Hepatocyte (in vitro differentiated cells): ENCODE results near the gene APEX1. TPM values are rescaled to one million over a fixed set of nuclear protein-coding genes. Genes with fewer than 3 reads are reported as not detected.

Source experiments
- DNase-seq: peaks from one replicate; pipeline ENCODE4 v3.0.0-alpha.2; 2016; ENCODE audit warnings: low spot score
- H2AFZ ChIP-seq: fragments of 200-600 bp; sonication (generic); 2 replicates; pipeline ENCODE4 v1.6.0; 2016; ENCODE audit warnings: antibody characterized with exemption, mild to moderate bottlenecking
- H3K27ac ChIP-seq: fragments of 200-600 bp; sonication (generic); 2 replicates; pipeline ENCODE4 v1.5.1; 2016; ENCODE audit warnings: mild to moderate bottlenecking
- H3K27me3 ChIP-seq: fragments of 200-600 bp; sonication (generic); 2 replicates; pipeline ENCODE4 v1.6.1; 2016
- H3K36me3 ChIP-seq: fragments of 200-600 bp; sonication (generic); replicated peaks from 2 replicates; pipeline ENCODE4 v1.5.1; 2016; ENCODE audit warnings: low read depth; ENCODE audit not compliant: insufficient read depth
- H3K4me1 ChIP-seq: fragments of 200-600 bp; sonication (generic); 2 replicates; pipeline ENCODE4 v1.5.1; 2016; ENCODE audit warnings: mild to moderate bottlenecking, moderate library complexity; ENCODE audit not compliant: insufficient read depth
- H3K4me2 ChIP-seq: fragments of 200-600 bp; sonication (generic); 2 replicates; pipeline ENCODE4 v1.6.0; 2016
- H3K4me3 ChIP-seq: fragments of 200-600 bp; sonication (generic); 2 replicates; pipeline ENCODE4 v1.5.1; 2016; ENCODE audit warnings: mild to moderate bottlenecking
- H3K79me2 ChIP-seq: fragments of 200-600 bp; sonication (generic); 2 replicates; pipeline ENCODE4 v1.6.0; 2017; ENCODE audit warnings: mild to moderate bottlenecking
- H3K9me2 ChIP-seq: fragments of 200-600 bp; sonication (generic); replicated peaks from 2 replicates; pipeline ENCODE4 v1.6.0; 2017; ENCODE audit warnings: mild to moderate bottlenecking; ENCODE audit not compliant: insufficient read depth
- H3K9me3 ChIP-seq: fragments of 200-600 bp; sonication (generic); 2 replicates; pipeline ENCODE4 v1.5.1; 2016; ENCODE audit warnings: low read depth, mild to moderate bottlenecking
- H4K20me1 ChIP-seq: fragments of 200-600 bp; sonication (generic); 2 replicates; pipeline ENCODE4 v1.6.0; 2016; ENCODE audit warnings: mild to moderate bottlenecking; ENCODE audit not compliant: insufficient read depth, poor library complexity, severe bottlenecking
- EZH2 ChIP-seq: fragments of 200-600 bp; sonication (generic); IDR thresholded peaks from 2 replicates; pipeline ENCODE4 v1.6.1; 2016; ENCODE audit warnings: antibody characterized with exemption, mild to moderate bottlenecking, borderline replicate concordance
- EZH2phosphoT487 ChIP-seq: fragments of 200-600 bp; sonication (generic); IDR thresholded peaks from one replicate; pipeline ENCODE4 v1.6.1; 2018; ENCODE audit warnings: antibody characterized with exemption, mild to moderate bottlenecking, low read depth, moderate library complexity; ENCODE audit not compliant: unreplicated experiment, severe bottlenecking
- WGBS: methylation state at CpG from one replicate; pipeline ENCODE4 v1.1.6; 2016; ENCODE audit warnings: low lambda C conversion rate; ENCODE audit errors: missing lambda C conversion rate; 5-methylcytosine and 5-hydroxymethylcytosine counted together
- polyA plus RNA-seq: library from polyadenylated mRNA; unstranded; fragments of >200 nt; fragmentation: Nextera tagmentation; extraction: Ambion mirVana; gene quantifications from 2 replicates; pipeline ENCODE4 v1.2.1, GENCODE V29; 2016
- total RNA-seq: library from RNA; depleted of rRNA; stranded (reverse); fragments of >200 nt; gene quantifications from 2 replicates; pipeline ENCODE4 v1.2.3, GENCODE V29; 2014
- TF ChIP-seq, protein P1 (sequence below): fragments of 200-600 bp; sonication (generic); IDR thresholded peaks from 2 replicates; pipeline ENCODE4 v1.5.1; 2016; ENCODE audit warnings: antibody characterized with exemption, mild to moderate bottlenecking; ENCODE audit not compliant: poor library complexity

APEX1 gene
- total and polyA plus RNA-seq, 2 experiments from 2014 or later, result 56.5 to 147 TPM

DNA sequence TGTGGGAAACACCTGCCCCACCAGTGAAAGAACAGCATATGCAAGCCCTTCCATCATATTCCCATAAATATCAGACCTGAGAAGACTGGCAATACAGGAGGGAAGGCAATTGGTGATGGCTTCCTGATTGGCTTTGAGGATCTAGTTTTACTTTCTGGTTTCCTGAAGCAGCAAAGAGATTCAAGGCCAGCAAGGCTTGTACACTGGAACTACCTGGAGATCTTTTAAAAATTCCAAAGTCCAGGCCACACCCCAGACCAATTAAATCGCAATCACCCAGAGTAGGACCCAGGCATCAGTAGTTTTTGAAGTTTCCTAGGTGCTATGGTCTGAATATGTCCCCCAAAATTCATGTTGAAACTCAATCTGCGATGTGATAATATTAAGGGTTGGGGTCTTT, 38.8 kb upstream of the APEX1 start:
- H3K4me1 ChIP-seq, result peaks cover 17% of the 10 kb centered on the region
- no peak overlapping the region for H3K4me3 ChIP-seq

DNA sequence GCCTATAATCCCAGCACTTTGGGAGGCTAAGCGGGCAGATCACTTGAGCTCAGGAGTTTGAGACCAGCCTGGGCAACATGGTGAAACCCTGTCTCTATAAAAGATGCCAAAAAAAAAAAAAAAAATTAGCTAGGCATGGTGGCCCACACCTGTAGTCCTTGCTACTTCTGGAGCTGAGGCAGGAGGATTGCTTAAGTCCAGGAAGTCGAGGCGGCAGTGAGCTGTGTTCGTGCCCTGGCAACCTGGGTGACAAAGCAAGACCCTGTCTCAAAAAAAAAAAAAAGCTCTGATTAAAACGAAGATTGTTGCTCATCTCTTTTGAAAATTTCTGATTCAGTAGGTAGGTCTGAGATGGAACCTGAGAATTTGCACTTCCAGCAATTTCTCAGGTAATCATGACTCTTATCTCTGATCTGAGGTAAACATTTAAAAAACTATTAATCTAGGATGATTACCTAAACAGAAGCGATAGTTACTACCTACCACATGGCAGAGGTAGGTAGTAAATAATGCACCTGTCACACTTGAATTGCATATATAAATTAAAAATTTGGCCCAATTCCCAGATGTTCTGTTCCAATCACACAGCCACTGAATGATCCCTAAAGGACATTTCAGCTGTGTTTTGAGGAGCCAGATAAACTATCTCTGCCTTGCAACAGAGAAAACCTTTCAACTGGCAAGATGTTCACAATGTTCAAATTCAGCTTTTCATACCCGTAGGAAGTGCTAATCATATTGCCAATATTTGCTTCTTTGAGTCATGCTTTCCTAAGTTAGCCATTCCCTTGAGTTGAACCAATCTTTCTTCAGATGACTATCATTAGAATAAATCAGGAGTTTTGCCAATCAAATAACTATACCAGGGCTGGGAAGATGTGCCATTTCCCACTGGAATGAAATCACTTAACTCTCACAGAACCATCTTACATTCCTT, 37.5 kb upstream of the APEX1 start:
- Histone ChIP-seq H3K27ac (peak overlapping the region; percentile 84), H3K9me3 (no peaks in the 10 kb centered on the region), H3K9me2 (no peaks in the 10 kb centered on the region), H4K20me1 (no peaks in the 10 kb centered on the region), H2AFZ (no peak overlapping the region), H3K36me3 (no peaks in the 10 kb centered on the region), H3K79me2 (no peaks in the 10 kb centered on the region), H3K4me2 (peak overlapping the region; percentile 42), H3K27me3 (no peaks in the 10 kb centered on the region), H3K4me1 (peaks cover 17% of the 10 kb centered on the region), H3K4me3 (no peak overlapping the region)
- TF ChIP-seq EZH2phosphoT487, result no peak
- WGBS, result 70% methylated on average over 7 of the region's 7 CpGs
- DNase-seq, result no peak

More for the DNA sequence above, 38.8 kb upstream of the APEX1 start:
- Histone ChIP-seq H3K27ac (peak overlapping the region; percentile 84), H3K4me2 (peak overlapping the region; percentile 45), H3K9me3 (no peaks in the 10 kb centered on the region), H2AFZ (no peak overlapping the region), H4K20me1 (no peaks in the 10 kb centered on the region), H3K27me3 (no peaks in the 10 kb centered on the region), H3K36me3 (no peaks in the 10 kb centered on the region), H3K9me2 (no peaks in the 10 kb centered on the region), H3K79me2 (peaks cover 12% of the 10 kb centered on the region)
- WGBS, result 86% methylated on average over 2 of the region's 2 CpGs
- DNase-seq, result no peak
- TF ChIP-seq EZH2phosphoT487, result no peak
- TF ChIP-seq, protein P1, sequence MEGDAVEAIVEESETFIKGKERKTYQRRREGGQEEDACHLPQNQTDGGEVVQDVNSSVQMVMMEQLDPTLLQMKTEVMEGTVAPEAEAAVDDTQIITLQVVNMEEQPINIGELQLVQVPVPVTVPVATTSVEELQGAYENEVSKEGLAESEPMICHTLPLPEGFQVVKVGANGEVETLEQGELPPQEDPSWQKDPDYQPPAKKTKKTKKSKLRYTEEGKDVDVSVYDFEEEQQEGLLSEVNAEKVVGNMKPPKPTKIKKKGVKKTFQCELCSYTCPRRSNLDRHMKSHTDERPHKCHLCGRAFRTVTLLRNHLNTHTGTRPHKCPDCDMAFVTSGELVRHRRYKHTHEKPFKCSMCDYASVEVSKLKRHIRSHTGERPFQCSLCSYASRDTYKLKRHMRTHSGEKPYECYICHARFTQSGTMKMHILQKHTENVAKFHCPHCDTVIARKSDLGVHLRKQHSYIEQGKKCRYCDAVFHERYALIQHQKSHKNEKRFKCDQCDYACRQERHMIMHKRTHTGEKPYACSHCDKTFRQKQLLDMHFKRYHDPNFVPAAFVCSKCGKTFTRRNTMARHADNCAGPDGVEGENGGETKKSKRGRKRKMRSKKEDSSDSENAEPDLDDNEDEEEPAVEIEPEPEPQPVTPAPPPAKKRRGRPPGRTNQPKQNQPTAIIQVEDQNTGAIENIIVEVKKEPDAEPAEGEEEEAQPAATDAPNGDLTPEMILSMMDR, result no peak
- TF ChIP-seq EZH2, result no peak

DNA sequence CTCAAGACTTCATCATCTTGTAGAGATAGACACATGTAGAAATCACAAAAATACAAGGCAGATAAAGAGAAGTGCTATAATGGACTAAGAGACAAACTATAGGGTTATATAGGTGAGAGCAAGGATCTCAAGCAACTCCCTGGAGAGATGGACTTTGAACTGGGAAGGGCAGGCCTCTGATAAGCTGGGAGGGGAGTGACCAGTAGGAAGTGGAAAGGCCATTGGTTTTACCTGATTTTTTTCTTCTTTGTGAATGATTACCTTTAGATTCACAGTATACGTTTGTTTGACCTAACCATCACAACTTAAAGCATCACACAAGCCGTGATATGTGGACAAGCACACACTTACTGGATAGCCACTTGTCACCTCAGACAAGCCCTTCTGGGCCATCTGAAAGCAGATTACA, 36.5 kb upstream of the APEX1 start:
- 44% methylated on average over 2 of the region's 2 CpGs for WGBS
- peak; percentile 74 for DNase-seq
- TF ChIP-seq EZH2phosphoT487, result no peak
- no peak for TF ChIP-seq EZH2
- TF ChIP-seq, protein P1, result no peak
- Histone ChIP-seq H3K27me3 (no peaks in the 10 kb centered on the region), H3K27ac (peak overlapping the region; percentile 93), H3K79me2 (no peaks in the 10 kb centered on the region), H3K4me1 (peaks cover 17% of the 10 kb centered on the region), H3K9me2 (no peaks in the 10 kb centered on the region), H2AFZ (no peak overlapping the region), H3K9me3 (no peaks in the 10 kb centered on the region), H3K36me3 (no peaks in the 10 kb centered on the region), H3K4me2 (peak overlapping the region; percentile 42), H3K4me3 (no peak overlapping the region), H4K20me1 (no peaks in the 10 kb centered on the region)

DNA sequence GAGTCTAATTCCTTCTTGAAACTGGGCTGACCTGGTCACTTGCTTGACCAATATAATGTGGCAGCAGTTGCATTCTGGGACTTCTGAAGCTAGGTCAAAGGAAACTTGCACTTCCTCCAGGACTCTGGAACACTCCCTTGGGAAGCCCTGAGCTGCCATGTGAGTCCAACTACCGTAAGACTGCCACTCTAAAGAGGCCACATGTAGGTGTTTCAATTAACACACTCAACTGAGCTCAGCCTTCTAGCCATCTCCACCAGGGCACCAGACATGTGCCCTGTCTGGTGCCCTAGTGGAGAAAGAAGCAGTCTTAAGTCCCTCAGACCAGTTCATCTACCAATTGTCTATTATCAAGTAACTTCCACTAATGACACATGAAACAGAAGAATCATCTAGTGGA, 35.6 kb upstream of the APEX1 start:
- H2AFZ ChIP-seq, result no peak overlapping the region
- WGBS, result 95% methylated on average over 1 of the region's 1 CpG
- H3K4me3 ChIP-seq, result no peak overlapping the region
- no peaks in the 10 kb centered on the region for H4K20me1 ChIP-seq
- no peak overlapping the region for H3K4me2 ChIP-seq
- no peak for DNase-seq
- no peaks in the 10 kb centered on the region for H3K36me3 ChIP-seq
- H3K27me3 ChIP-seq, result no peaks in the 10 kb centered on the region
- H3K9me3 ChIP-seq, result no peaks in the 10 kb centered on the region
- no peaks in the 10 kb centered on the region for H3K9me2 ChIP-seq
- peak overlapping the region; percentile 93 for H3K27ac ChIP-seq
- no peaks in the 10 kb centered on the region for H3K79me2 ChIP-seq
- TF ChIP-seq, protein P1, result no peak
- TF ChIP-seq EZH2 (no peak), EZH2phosphoT487 (no peak)
- peaks cover 10% of the 10 kb centered on the region for H3K4me1 ChIP-seq
